MG63 (cell line): ENCODE measurements around the gene LEKR1. TPM values are rescaled to one million over a fixed set of nuclear protein-coding genes. Genes with fewer than 3 reads are reported as not detected.

ENCODE experiments used
- DNase-seq: peaks from one replicate; pipeline ENCODE4 v3.0.0-alpha.2; 2020
- H3K27me3 ChIP-seq: fragments of 250-450 bp; sonication (Bioruptor Pico); 2 replicates; pipeline ENCODE4 v1.5.1; 2020; ENCODE audit warnings: mild to moderate bottlenecking, moderate library complexity
- H3K36me3 ChIP-seq: fragments of 250-450 bp; sonication (Bioruptor Pico); 2 replicates; pipeline ENCODE4 v1.5.1; 2020; ENCODE audit warnings: mild to moderate bottlenecking, moderate library complexity
- H3K4me3 ChIP-seq: fragments of 250-450 bp; sonication (Bioruptor Pico); 2 replicates; pipeline ENCODE4 v1.5.1; 2020; ENCODE audit warnings: mild to moderate bottlenecking, moderate library complexity
- H3K9me3 ChIP-seq: fragments of 250-450 bp; sonication (Bioruptor Pico); 2 replicates; pipeline ENCODE4 v1.5.1; 2020; ENCODE audit warnings: mild to moderate bottlenecking, moderate library complexity
- total RNA-seq: library from RNA; depleted of rRNA; stranded (reverse); fragments of >200 nt; shearing (Covaris generic); gene quantifications from 2 replicates; pipeline ENCODE4 v1.2.3, GENCODE V29; 2014; ENCODE audit warnings: low replicate concordance

The LEKR1 gene
- total RNA-seq, 1 experiment from 2014 or later, result not detected

DNA sequence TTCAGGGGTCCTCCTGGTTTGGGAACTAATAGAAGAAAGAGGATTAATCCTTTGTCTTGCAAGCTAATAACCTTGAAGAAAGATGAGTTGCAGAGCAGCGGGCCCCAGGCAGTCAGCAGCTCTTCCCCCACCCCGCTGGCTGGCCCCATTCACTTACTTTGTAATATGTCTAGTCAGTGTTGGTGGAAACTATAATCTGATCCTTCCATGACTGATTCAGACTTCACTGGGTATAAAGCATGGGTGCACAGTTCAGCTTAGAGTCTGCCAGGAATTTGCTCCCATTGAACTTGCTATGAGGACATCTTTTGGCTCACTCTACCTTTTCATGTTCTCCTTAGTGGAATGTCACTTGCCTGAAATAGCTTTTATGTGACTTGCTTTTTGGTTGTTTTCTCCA is 216.1 kb downstream of the LEKR1 start:
- H3K4me3 ChIP-seq, result no peak overlapping the region
- H3K36me3 ChIP-seq, result no peaks in the 10 kb centered on the region
- H3K27me3 ChIP-seq, result peaks cover 3% of the 10 kb centered on the region; the same call in 1 of the 2 replicates
- no peak for DNase-seq
- 0 out of 2 replicates have a peak, but pooled peaks cover 2% of the 10 kb centered on the region for H3K9me3 ChIP-seq

DNA sequence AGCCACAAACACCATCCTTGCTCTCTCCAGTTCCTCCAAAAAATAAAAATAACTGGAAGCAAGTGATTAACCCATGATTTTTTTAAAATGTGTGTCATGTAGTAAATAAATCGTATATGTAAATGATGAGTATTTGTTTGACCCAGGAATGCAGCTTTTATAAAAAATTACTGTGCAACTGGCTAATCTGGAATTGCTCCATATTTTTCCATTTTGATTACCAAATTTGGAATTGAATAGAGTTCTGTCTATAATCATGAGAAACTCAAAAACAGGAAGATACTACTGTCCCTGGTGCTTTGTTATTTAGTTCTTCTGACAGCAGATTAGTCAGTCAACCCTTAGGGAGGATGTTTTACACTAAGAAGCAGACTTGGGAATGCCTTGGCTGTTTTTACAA is 217.6 kb downstream of the LEKR1 start:
- H3K36me3 ChIP-seq, result no peaks in the 10 kb centered on the region
- no peak for DNase-seq
- peaks cover 3% of the 10 kb centered on the region; the same call in 1 of the 2 replicates for H3K27me3 ChIP-seq
- H3K4me3 ChIP-seq, result no peak overlapping the region
- 0 out of 2 replicates have a peak, but pooled peaks cover 2% of the 10 kb centered on the region for H3K9me3 ChIP-seq

DNA sequence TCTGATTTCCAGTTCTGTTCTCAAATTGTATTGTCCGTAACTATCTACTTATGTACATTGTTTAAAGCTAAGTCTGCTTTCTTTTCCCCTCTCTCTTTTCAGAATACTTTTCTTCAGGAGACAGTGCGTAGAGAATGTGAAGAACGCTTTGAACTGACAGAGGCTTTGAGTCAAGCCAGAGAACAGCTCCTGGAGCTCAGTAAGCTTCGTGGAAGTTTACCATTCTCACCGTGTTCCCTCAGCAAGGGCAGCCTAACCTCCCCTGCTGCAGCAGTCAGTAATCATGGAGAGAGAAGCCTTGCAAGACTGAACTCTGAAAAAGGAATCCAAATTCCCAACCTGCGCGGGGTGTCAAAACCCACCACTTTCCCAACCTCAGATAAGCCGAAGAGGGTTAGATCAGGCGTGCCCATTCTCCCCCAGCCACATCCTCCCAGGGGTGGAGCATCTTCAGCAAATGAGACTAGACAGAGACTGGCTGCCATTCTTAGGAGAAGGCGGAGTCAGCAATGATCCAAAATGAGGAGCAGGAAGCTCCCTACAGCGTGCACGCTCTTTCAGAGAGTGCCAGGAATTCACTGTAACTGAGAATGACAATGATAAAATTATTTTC is 219.2 kb downstream of the LEKR1 start:
- Histone ChIP-seq H3K9me3 (0 out of 2 replicates have a peak, but pooled peaks cover 2% of the 10 kb centered on the region), H3K4me3 (no peak overlapping the region), H3K36me3 (no peaks in the 10 kb centered on the region), H3K27me3 (peaks cover 3% of the 10 kb centered on the region; the same call in 1 of the 2 replicates)
- DNase-seq, result no peak

DNA sequence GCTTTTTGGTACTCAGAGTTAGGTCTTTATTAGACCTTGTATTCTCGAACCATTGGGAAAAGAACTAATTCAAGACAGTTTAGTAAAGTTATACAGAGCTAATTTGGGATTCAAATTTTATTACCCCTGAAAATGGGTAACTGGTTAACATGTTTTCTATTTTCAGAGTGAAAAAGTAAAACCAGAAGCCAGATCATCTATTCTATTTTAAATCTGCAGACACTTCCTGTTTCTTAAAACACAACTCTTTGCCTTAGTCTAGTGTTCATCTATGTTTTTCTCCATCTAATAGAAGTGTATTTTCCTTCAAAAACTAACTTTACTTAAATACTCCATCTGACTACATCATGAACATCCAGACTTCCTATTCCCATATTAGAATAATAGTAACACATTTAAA is 220.4 kb downstream of the LEKR1 start:
- no peaks in the 10 kb centered on the region for H3K9me3 ChIP-seq
- peaks cover 3% of the 10 kb centered on the region; the same call in 1 of the 2 replicates for H3K27me3 ChIP-seq
- H3K36me3 ChIP-seq, result no peaks in the 10 kb centered on the region
- no peak for DNase-seq
- no peak overlapping the region for H3K4me3 ChIP-seq

DNA sequence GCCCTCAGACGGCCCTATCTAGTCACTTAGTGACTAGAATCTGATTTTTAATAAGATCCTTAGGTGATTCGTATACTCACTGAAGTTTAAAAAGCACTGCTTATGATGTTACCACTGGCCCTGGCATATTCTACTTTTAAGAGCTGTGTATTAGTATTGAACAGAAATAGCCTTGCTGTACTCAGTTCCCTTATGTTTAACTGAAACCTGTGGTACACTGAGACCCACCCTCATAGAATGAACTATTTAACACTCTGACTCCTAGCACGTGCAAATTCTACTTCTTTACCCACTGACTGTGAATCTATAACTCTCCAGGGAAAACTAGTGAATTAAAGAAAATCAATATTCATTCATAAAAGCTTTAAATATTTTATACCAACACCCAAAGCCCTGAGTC is 224.9 kb downstream of the LEKR1 start:
- no peak for DNase-seq
- Histone ChIP-seq H3K9me3 (no peaks in the 10 kb centered on the region), H3K4me3 (no peak overlapping the region), H3K36me3 (no peaks in the 10 kb centered on the region), H3K27me3 (peaks cover 3% of the 10 kb centered on the region; the same call in 1 of the 2 replicates)

DNA sequence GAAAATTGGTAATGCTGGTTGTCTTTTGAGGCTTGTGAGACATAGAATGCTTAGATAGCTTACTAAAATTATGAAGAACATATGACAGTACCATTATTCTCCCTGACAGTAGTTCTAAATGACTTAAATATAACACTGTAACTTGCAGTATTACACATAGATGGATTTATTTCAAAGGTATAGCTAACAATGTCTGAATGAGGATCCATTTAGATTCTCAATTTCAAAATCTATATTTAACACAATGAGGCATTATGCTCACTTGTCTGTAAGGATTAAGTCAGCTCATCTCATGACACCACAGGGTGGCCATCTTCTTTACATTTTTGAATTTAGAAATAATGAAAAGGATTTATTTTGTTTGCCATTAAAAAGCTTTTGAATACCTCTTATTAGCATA is 225.4 kb downstream of the LEKR1 start:
- Histone ChIP-seq H3K4me3 (no peak overlapping the region), H3K36me3 (no peaks in the 10 kb centered on the region), H3K27me3 (0 out of 2 replicates have a peak, but pooled peaks cover under 1% of the 10 kb centered on the region), H3K9me3 (no peaks in the 10 kb centered on the region)
- DNase-seq, result no peak

DNA sequence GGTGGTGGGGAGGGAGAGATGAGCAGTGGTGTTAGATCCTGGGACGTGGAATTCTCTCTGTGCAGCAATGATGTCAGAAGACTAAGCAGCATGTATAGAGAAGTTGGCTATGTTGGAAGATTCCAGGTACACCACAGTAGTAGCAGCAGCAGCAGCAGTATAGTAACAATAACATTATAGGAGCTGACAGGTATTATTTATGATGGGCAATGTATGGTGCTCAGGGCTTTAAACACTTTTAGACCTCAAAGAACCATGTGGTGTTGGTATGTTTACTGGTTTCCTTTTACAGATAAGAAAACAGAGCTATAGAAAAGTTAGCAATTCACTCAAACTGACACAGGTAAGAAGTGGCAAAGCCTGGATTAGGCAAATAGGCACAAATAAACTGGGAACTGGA is 229.9 kb downstream of the LEKR1 start:
- H3K27me3 ChIP-seq, result no peaks in the 10 kb centered on the region
- no peaks in the 10 kb centered on the region for H3K36me3 ChIP-seq
- no peak for DNase-seq
- H3K4me3 ChIP-seq, result no peak overlapping the region
- H3K9me3 ChIP-seq, result no peaks in the 10 kb centered on the region

DNA sequence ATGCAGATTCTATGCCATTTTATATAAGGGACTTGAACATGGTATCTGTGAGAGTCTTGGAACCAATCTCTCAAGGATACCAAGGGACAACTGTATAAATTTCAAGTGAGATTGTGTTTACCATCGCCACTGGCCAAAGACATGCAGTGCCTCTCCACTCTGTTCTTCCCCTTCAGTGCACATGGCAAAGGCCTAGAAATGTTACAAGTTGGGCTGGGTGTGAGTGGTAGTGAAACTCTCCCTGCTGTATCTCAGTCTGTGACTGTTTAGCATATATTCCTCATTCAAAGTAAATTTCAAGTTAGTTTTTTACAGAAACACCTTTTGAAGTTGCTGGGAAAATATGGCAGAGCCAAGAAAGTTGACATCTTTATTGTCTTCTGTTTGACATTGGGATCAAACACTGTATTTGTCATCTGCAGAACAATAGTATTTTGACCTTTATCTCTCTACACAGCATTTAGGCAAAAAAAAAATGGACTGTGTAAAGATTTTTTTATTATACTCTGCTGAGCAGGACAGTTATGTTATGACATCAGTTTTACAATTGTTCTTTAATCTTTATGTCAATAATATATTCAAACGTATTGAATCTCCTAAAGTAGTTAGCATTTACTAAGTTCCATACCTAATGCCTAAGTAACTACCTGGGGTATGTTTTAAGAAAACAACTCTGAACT is 232.4 kb downstream of the LEKR1 start:
- Histone ChIP-seq H3K4me3 (no peak overlapping the region), H3K36me3 (no peaks in the 10 kb centered on the region), H3K9me3 (no peaks in the 10 kb centered on the region), H3K27me3 (no peaks in the 10 kb centered on the region)
- no peak for DNase-seq

DNA sequence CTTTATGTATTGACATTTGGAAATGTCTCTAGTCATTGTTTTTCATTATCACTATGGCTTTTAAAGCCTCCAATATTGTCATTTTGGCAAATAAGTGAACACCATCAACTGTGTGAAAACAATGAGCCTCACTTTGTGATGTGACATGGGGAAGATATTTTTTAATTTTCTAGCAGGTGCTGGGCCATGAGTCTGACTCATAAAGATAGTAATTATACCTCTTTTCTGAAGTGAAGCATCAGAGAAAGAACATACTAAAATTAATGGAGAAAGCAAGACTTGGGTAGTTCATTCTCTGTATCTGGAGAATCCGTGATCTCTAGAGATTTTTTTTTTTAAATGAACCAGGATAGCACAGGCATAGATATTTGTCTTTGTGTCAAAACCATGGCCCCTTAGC is 233.0 kb downstream of the LEKR1 start:
- Histone ChIP-seq H3K9me3 (no peaks in the 10 kb centered on the region), H3K4me3 (no peak overlapping the region), H3K27me3 (no peaks in the 10 kb centered on the region), H3K36me3 (no peaks in the 10 kb centered on the region)
- no peak for DNase-seq

DNA sequence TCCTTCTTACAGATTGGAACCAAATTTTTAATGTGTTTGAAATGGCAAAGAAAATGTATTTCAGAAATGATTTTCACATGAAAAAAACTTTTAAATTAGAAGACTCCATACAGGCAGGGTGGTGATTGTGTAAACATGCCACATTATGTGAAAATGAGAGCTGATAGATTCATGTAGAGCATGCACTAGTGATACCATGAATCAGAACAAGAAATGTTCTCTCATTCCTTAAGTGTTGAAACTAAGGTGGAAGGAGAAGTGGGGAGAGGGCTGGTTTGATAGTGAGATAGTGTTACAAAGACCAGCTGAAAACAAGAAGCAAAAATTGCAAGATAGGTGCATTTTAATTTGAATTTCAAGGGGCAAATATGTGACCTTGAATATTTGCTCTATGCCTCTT is 233.5 kb downstream of the LEKR1 start:
- Histone ChIP-seq H3K36me3 (no peaks in the 10 kb centered on the region), H3K4me3 (no peak overlapping the region), H3K9me3 (no peaks in the 10 kb centered on the region), H3K27me3 (no peaks in the 10 kb centered on the region)
- DNase-seq, result no peak

DNA sequence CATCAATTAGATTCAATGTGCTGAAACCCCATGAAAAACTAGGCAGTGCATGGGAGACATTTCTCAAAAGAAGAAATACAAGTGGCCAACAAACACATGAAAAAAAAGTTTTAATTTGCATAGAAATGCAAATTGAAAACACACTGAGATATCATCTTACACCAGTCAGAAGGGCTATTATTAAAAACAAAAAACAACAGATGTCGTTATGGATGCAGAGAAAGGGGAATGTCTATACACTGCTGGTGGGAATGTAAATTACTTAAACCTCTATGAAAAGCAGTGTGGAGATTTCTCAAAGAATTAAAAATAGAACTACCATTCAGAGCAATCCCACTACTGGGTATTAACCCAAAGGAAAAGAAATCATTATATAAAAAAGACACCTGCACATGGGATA is 235.1 kb downstream of the LEKR1 start:
- Histone ChIP-seq H3K9me3 (no peaks in the 10 kb centered on the region), H3K36me3 (no peaks in the 10 kb centered on the region), H3K4me3 (no peak overlapping the region), H3K27me3 (no peaks in the 10 kb centered on the region)
- DNase-seq, result no peak

DNA sequence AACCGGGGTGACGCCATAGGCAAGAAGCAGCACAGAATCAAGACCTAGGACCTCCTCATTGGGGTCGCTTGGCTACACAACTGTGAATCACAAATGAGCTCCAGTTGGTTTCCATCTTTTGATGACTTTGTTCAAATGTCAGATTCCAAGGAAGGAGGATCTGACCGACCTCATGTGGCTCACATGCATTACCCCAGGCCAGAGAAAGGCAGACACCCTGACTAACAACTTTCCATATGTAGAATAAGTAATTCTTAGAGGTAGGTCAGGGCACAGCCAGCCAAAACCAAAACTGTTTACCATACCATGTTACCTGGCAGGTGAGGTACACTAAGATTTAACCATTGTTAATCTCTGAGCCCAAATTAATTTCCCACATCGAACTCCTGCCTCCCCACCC is 237.3 kb downstream of the LEKR1 start:
- Histone ChIP-seq H3K9me3 (no peaks in the 10 kb centered on the region), H3K27me3 (no peaks in the 10 kb centered on the region), H3K36me3 (no peaks in the 10 kb centered on the region), H3K4me3 (no peak overlapping the region)
- no peak for DNase-seq

DNA sequence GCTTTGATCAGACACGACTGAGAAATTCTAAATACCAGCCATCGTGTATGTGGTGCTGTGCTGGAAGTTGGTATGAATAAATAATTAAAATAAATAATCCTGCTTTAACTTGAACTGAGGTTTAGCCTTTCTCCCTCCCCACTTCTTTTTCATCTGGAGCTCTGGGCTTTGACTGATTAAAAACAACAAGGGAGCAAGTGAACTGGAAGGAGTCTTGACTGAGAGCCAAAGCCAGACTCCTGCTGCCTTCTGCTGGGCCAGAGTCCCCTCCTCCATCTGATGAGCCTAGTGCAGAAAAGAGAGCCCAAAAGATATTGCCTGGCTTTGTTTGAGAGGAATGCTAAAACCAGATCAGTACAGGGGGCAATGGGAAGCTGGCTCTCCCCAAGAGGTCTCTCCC is 237.8 kb downstream of the LEKR1 start:
- no peaks in the 10 kb centered on the region for H3K27me3 ChIP-seq
- no peaks in the 10 kb centered on the region for H3K36me3 ChIP-seq
- no peaks in the 10 kb centered on the region for H3K9me3 ChIP-seq
- H3K4me3 ChIP-seq, result no peak overlapping the region
- peak; percentile 50 for DNase-seq

DNA sequence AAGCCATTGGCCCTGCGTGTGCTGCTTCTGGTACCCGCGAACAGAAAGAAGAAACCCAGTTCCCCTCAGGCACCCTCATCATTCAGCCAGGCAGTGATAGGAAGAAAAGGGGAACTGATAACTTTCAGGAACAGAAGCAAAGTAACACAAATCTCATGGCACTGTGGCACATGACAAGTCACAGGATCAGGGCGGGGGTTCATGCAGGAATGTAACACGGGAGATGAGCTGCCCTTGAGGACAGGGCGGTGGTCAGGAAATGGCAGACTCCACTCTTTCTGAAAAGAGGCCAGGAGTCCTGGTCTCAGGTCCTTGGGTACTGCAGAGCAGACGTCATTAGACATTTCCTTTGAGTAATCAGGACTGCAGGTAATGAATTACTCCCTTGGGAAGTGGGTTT is 238.2 kb downstream of the LEKR1 start:
- Histone ChIP-seq H3K27me3 (no peaks in the 10 kb centered on the region), H3K4me3 (no peak overlapping the region), H3K36me3 (no peaks in the 10 kb centered on the region), H3K9me3 (no peaks in the 10 kb centered on the region)
- no peak for DNase-seq

DNA sequence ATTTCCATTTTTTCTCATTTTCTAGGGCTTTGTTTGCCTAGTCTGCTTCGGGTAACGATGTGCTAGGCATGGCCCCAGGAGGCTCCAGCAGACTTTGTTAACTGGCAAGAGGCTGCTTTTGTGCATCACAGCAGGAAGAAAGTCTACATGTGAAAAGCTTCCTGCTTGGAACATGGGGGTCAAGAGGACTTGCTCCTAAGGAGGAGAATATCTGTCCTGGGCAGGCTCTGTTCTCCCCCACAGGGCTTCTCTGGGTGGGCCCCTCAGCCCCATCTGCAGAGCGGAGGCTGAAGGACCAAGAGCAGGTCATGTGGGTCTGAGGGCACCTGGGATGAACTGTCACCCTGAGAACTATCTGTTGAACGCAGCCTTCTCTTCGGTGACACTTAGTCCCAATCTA is 239.0 kb downstream of the LEKR1 start:
- no peaks in the 10 kb centered on the region for H3K36me3 ChIP-seq
- no peak for DNase-seq
- no peak overlapping the region for H3K4me3 ChIP-seq
- no peaks in the 10 kb centered on the region for H3K9me3 ChIP-seq
- no peaks in the 10 kb centered on the region for H3K27me3 ChIP-seq

DNA sequence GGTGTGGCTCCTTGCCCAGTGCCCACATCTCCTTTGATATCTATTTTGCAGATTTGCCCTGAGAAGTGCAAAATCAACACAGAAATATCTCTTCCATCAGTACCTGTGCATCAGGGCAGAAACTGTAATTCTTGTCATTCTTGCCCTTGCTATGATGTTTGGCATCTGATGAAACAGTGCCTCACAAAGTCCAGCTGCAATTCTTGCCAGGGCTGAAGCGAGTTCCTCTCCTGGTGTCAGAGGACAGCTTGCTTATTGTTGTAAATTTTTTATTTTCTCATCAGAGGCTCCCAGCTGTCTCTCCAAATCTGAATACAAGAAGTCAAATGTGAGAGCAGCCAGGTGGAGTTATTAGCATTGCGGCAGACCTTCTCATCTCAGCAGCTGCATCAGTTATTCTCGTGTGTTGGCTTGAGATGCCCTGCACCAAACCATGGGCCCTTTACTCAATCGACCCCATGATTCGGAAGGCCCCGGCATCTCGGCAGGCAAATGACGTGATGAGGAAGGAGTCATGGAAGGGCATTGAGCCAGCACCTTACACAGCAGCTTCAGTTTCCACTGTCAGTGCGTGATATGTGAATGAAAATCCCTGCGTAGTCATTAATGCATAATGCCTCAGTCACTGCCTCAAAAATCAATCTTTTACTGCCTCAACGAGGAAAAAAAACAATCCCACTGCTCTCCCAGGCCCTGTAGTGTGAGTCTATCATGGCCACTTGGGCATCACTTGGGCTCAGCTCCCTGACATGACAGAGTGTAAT is 240.4 kb downstream of the LEKR1 start:
- Histone ChIP-seq H3K36me3 (no peaks in the 10 kb centered on the region), H3K4me3 (no peak overlapping the region), H3K27me3 (no peaks in the 10 kb centered on the region), H3K9me3 (no peaks in the 10 kb centered on the region)
- peak; percentile 64 for DNase-seq

DNA sequence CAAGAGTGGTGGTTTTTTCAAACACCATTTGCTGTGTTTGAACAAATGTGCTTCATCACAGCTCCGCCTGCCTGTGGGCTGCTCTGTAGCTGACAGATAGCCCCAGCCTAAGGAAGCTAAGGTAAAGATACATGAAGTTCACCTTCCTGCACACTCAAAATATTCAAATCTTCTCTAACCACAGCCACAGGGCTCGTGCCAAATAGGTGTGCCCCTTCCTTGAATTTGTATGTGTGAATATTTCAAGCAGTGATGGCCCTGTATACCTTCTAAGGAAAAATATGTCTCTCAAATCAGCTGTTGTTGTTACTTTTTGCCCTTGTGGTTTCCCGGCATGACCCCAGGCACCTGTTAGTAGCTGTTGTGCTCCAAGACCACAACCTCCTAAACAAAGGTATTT is 241.0 kb downstream of the LEKR1 start:
- Histone ChIP-seq H3K27me3 (no peaks in the 10 kb centered on the region), H3K36me3 (no peaks in the 10 kb centered on the region), H3K9me3 (no peaks in the 10 kb centered on the region), H3K4me3 (no peak overlapping the region)
- DNase-seq, result no peak
